GM12801 (cell line): ENCODE data around the gene NXN.

Experiments
- CTCF ChIP-seq: IDR thresholded peaks from one replicate; pipeline ENCODE4 v1.5.1; 2011; ENCODE audit warnings: control low read depth; ENCODE audit not compliant: insufficient read length; ENCODE audit errors: extremely low read depth

The NXN gene

GRCh38 chr17:964876-965275, 14.7 kb downstream of the NXN start:
- no peak for TF ChIP-seq CTCF

DNA sequence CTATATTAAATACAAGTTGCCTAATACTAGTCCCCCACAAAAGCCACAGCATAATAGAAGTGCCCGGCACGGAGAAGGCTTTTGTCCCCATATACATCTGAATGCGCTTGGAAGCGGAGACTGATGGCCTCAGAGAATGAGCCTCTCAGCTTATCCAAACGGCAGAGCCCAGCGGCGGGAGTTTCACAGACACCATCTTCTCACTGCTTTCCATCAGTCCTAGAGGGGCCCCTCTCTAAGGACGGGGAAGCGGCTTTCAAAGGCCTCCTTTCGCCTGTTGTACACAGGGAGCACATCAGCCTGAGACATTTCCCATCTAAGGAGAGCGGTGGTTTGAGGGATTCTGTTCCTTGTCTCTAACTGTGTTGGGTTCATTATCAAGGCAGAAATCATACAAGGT, 16.9 kb downstream of the NXN start:
- TF ChIP-seq CTCF = no peak

DNA sequence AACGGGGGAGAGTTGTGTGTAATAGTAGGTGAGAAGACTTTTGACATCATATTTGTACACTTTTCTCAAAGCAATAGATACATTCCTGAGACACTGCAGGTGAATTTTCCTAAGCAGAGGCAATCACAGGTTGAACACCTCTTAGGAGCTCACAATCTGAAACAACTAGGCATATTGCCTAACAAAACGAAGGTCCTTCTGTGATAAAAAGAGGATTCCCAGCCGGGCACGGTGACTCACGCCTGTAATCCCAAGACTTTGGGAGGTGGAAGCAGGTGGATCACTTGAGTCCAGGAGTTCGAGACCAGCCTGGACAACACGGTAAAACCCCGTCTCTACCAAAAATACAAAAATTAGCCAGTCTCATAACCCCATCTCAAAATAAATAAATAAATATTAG, 17.4 kb downstream of the NXN start:
- no peak for TF ChIP-seq CTCF

DNA sequence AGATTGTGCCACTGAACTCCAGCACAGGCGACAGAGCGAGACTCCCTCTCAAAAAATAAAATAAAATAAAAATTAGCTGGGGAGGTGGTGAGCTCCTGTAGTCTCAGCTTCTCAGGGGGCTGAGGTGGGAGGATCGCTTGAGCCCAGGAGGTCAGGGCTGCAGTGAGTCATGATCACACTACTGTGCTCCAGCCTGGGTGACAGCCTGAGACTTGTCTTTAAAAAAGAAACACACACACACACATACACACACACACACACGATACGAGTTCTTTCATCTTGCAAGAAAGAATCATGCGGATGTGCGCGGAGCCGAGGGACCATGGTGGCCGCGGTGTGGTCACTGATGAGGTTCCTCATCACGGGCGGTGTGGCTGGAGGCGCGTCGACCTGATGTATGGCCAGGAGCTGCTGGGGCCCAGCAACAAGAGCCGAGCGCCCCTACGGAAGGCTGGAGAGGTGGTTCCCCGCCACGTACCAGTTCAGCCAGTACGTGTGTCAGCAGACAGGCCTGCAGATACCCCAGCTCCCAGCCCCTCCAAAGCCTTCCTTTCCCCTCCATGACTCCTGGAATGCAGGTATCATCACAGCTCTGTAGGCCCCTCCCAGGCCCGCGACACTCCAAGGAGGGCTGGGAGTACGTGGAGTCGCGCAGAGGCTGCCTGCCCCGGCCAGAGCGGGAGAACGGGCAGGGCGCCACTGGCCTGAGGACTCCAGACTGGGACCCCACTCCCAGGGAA, 20.7 kb downstream of the NXN start:
- TF ChIP-seq CTCF = no peak

DNA sequence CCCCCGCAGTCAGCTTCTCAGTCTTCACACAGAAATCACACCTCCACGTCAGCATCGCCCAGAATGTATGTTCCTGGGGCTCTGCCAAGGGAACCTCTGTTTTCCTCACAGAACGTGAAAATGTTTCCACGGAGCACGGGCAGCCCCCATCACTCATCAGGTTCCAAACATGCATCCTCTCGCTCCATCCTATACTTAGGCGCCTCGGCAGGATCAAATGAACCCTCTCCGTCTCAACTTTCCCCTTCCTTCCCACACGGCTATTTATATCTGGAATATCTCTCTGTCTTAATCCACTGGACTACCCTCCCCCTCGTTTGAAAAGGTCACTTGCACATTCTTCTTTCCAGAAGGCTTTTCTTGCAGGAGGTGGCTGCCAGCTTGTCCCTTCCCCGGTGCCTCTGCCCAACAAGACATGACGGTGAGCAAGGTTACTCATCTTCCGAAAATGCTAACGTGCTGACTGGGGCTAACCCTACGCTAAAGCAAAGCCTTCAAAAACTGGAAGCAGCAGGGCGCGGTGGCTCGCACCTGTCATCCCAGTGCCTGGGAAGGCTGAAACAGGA, 21.6 kb downstream of the NXN start:
- TF ChIP-seq CTCF = no peak

GRCh38 chr17:956905-957304, 22.7 kb downstream of the NXN start:
- TF ChIP-seq CTCF = no peak

GRCh38 chr17:954431-955164, 25.0 kb downstream of the NXN start:
- TF ChIP-seq CTCF = no peak
